GM12801 (cell line): ENCODE data around the gene DAB1.

Experiments
- CTCF ChIP-seq: IDR thresholded peaks from one replicate; pipeline ENCODE4 v1.5.1; 2011; ENCODE audit warnings: control low read depth; ENCODE audit not compliant: insufficient read length; ENCODE audit errors: extremely low read depth

The DAB1 gene

DNA sequence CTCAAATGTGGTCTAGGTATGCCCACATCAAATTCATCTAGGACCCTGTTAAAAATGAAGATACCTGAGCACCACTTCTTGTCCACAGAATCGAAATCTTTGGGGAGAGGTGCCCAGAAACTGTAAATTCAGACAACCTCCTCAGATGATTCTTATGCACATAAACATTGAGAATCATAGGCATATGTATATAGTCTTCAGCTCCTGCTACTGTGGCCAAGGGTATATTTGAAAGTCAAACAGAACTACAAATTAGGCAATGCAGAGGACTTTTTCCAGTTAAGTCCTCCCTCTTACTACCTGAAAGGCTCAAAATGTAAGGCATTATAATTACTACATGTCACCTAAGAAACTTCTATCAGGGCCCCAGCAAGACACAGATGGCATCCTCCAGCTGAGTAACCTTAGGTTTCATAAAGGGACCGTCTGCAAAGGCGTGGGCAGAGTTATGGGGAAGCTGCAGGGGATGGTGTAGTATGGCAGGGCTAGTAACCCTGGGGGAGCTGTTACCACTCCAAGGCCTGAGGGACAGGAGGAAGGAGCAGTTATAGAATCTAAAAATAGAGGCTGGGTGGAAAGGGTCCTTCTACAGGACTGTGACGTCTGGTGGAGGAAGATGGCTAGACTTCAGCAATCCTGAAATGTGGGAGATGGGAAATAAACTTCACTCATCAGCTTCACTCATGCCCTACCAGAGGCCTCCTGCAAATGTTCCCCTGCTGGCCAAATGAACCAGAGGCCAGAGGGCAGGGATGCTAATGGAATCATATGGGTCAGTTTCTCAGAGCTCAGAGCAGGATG lies 46.3 kb downstream of the DAB1 start:
- no peak for TF ChIP-seq CTCF

DNA sequence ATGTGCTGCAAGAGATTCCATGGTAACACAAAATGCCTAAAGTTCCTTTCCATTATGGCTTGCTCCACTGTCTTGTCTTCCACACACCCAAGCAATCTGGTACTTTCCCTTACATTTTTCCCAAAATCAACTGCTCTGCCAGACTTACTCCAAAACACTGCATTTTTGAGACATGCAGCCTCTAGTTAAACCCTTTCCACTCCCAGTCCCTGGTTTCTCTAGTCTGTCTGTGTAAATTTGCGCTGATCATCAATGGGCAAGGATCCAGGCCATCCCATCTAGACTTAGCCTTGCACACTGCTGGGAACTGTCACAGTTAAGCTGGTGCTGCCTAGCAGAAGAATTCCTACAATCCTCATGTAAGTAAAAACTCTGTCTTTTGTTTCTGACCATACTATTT lies 47.8 kb downstream of the DAB1 start:
- no peak for TF ChIP-seq CTCF

GRCh38 chr1:57369889-57370288 lies 54.0 kb downstream of the DAB1 start:
- no peak for TF ChIP-seq CTCF

- no peak for TF ChIP-seq CTCF
Measured at GRCh38 chr1:57367945-57368344, 55.9 kb downstream of the DAB1 start.

DNA sequence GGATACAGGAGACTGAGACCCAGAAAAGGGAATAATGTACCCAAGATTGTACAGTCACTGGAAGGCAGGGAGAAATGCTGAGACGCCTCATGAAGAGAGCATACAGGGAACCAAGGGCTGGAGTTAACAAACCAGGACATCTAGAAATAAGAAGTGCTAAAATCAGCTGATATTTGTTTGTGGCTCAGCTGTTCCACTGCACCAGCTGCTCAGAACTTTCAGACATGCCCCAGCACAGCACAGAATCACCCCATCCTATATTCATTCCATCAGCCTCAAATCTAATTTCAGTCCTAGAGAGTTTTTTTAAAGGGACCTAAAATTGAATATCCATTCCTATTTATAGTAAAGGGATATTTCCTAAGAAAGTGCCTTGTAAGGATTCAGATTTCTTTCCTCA lies 60.2 kb downstream of the DAB1 start:
- TF ChIP-seq CTCF = no peak

DNA sequence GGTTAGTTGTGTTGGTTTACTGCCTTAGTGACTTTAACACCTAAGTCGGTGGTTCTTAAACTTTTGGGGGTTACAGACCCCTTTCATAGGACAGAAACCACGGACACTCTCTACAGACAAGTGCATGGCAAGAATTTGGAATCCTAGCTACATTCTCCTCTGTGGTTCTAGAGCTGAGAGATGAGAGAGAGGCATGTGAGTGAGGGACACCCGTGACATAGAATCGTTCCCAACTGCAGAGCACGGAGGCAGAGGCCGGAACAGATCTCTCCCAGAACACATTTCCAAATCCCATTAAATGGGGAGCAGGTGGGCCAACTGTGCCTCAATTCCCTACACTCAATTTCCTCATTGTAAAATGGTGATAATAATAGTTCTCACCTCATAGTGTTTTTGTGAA lies 60.7 kb downstream of the DAB1 start:
- TF ChIP-seq CTCF = no peak

- TF ChIP-seq CTCF = no peak
Measured at GRCh38 chr1:57362480-57362879, 61.4 kb downstream of the DAB1 start.
